HepG2 (cell line): ENCODE data around the gene ITGB2. TPM values are rescaled to one million over a fixed set of nuclear protein-coding genes. Genes with fewer than 3 reads are reported as not detected.

Experiments used
- CCAR2 ChIP-seq: fragments of 200-400 bp; formaldehyde crosslinking; optimal IDR thresholded peaks from 2 replicates; pipeline ENCODE3; 2018; ENCODE audit warnings: low read depth, mild to moderate bottlenecking, low read length, moderate library complexity
- CEBPB ChIP-seq: IDR thresholded peaks from 2 replicates; pipeline ENCODE4 v1.6.1; 2011; ENCODE audit warnings: low read depth, low read length, improper control_type of control experiment, borderline replicate concordance
- FOXO1 ChIP-seq: sonication (generic); formaldehyde crosslinking; IDR thresholded peaks from 2 replicates; pipeline ENCODE4 v1.4.0; 2020; ENCODE audit warnings: missing genetic modification reagents
- HDAC2 ChIP-seq: sonication (generic); formaldehyde crosslinking; IDR thresholded peaks from 2 replicates; pipeline ENCODE4 v1.4.0; 2020; ENCODE audit warnings: missing genetic modification reagents
- HMG20B ChIP-seq: conservative IDR thresholded peaks from 2 replicates; pipeline ENCODE4 v1.6.1; 2016; ENCODE audit warnings: missing genetic modification reagents, missing compliant biosample characterization
- HNRNPUL1 ChIP-seq: fragments of 200-400 bp; formaldehyde crosslinking; IDR thresholded peaks from 2 replicates; pipeline ENCODE4 v1.6.1; 2017; ENCODE audit warnings: low read depth, mild to moderate bottlenecking, low read length, moderate library complexity
- HOXA7 ChIP-seq: sonication (generic); formaldehyde crosslinking; IDR thresholded peaks from 2 replicates; pipeline ENCODE4 v1.8.1; 2022; ENCODE audit warnings: mild to moderate bottlenecking, missing genetic modification reagents, moderate library complexity
- HOXD1 ChIP-seq: sonication (generic); formaldehyde crosslinking; IDR thresholded peaks from 2 replicates; pipeline ENCODE4 v1.5.0; 2020; ENCODE audit warnings: missing genetic modification reagents
- JUN ChIP-seq: sonication (generic); formaldehyde crosslinking; IDR thresholded peaks from 2 replicates; pipeline ENCODE4 v1.4.0; 2020; ENCODE audit warnings: mild to moderate bottlenecking, missing genetic modification reagents
- MED13 ChIP-seq: sonication (generic); formaldehyde crosslinking; IDR thresholded peaks from 2 replicates; pipeline ENCODE4 v1.5.0; 2020; ENCODE audit warnings: missing genetic modification reagents
- MTA1 ChIP-seq: sonication (generic); formaldehyde crosslinking; IDR thresholded peaks from 2 replicates; pipeline ENCODE4 v1.4.0; 2020; ENCODE audit warnings: missing genetic modification reagents, mild to moderate bottlenecking, borderline replicate concordance
- PBX2 ChIP-seq: IDR thresholded peaks from 2 replicates; pipeline ENCODE4 v1.6.1; 2016; ENCODE audit warnings: control low read depth
- PPARG ChIP-seq: conservative IDR thresholded peaks from 2 replicates; pipeline ENCODE4 v1.6.1; 2016; ENCODE audit warnings: missing biosample characterization, missing genetic modification reagents
- SRF ChIP-seq: IDR thresholded peaks from 2 replicates; pipeline ENCODE4 v1.6.1; 2011; ENCODE audit warnings: mild to moderate bottlenecking, low read depth, low read length, moderate library complexity
- TOPORS ChIP-seq: sonication (generic); formaldehyde crosslinking; IDR thresholded peaks from 2 replicates; pipeline ENCODE4 v1.8.0; 2023; ENCODE audit warnings: mild to moderate bottlenecking, missing genetic modification reagents
- ZBTB7A ChIP-seq: sonication (generic); formaldehyde crosslinking; IDR thresholded peaks from 2 replicates; pipeline ENCODE4 v1.8.0; 2022; ENCODE audit warnings: mild to moderate bottlenecking, missing genetic modification reagents
- ZC3H4 ChIP-seq: sonication (generic); formaldehyde crosslinking; IDR thresholded peaks from 2 replicates; pipeline ENCODE4 v1.4.0; 2020; ENCODE audit warnings: missing genetic modification reagents, borderline replicate concordance
- ZFP1 ChIP-seq: IDR thresholded peaks from 2 replicates; pipeline ENCODE4 v1.6.1; 2016
- ZFP36 ChIP-seq: fragments of 150-350 bp; IDR thresholded peaks from 2 replicates; pipeline ENCODE4 v1.6.1; 2018; ENCODE audit warnings: borderline replicate concordance, low read length, low read depth; ENCODE audit not compliant: partially characterized antibody
- ZKSCAN1 ChIP-seq: fragments of 150-350 bp; IDR thresholded peaks from 2 replicates; pipeline ENCODE4 v1.6.1; 2014; ENCODE audit warnings: low read length
- ZNF354B ChIP-seq: sonication (generic); formaldehyde crosslinking; IDR thresholded peaks from 2 replicates; pipeline ENCODE4 v1.8.0; 2022; ENCODE audit warnings: mild to moderate bottlenecking, missing genetic modification reagents
- ZNF7 ChIP-seq: IDR thresholded peaks from 2 replicates; pipeline ENCODE4 v1.6.1; 2016; ENCODE audit warnings: missing biosample characterization, missing genetic modification reagents
- ZNF746 ChIP-seq: sonication (generic); formaldehyde crosslinking; IDR thresholded peaks from 2 replicates; pipeline ENCODE4 v1.8.0; 2022; ENCODE audit warnings: mild to moderate bottlenecking, missing genetic modification reagents
- ZNF775 ChIP-seq: sonication (generic); formaldehyde crosslinking; IDR thresholded peaks from 2 replicates; pipeline ENCODE4 v1.4.0; 2020; ENCODE audit warnings: missing genetic modification reagents, mild to moderate bottlenecking, moderate library complexity, borderline replicate concordance
- polyA plus RNA-seq, 8 experiments: library from polyadenylated mRNA; depleted of rRNA in 3 of 8; stranded (reverse) in 7 of 8; unstranded in 1 of 8; fragments of >200 nt; fragmentation: Illumina TruSeq in 4 of 8; extraction: Trizol in 4 of 8; gene quantifications; 2 replicates each; pipeline versions ENCODE4 v1.2.1 to v1.2.3, GENCODE V29; 2011 to 2016; ENCODE audit warnings: low read depth in 4 of 8, missing spikeins in 1 of 8, mixed read lengths in 1 of 8; ENCODE audit not compliant: insufficient read depth in 1 of 8
- total RNA-seq, 5 experiments: library from RNA; depleted of rRNA; stranded (reverse); fragments of >200 nt; fragmentation: Illumina TruSeq; extraction: Trizol; gene quantifications; 2 replicates each; pipeline ENCODE4 v1.2.3, GENCODE V29; 2016; ENCODE audit warnings: low read depth in 1 of 5
- TF ChIP-seq, protein P1 (sequence below): sonication (generic); formaldehyde crosslinking; IDR thresholded peaks from 2 replicates; pipeline ENCODE4 v1.5.0; 2020; ENCODE audit warnings: missing genetic modification reagents
- TF ChIP-seq, protein P2 (sequence below): sonication (generic); formaldehyde crosslinking; IDR thresholded peaks from 2 replicates; pipeline ENCODE4 v1.4.0; 2020; ENCODE audit warnings: low read depth, mild to moderate bottlenecking, missing genetic modification reagents
- TF ChIP-seq, protein P3 (sequence below): sonication (generic); formaldehyde crosslinking; IDR thresholded peaks from 2 replicates; pipeline ENCODE4 v1.4.0; 2020; ENCODE audit warnings: missing genetic modification reagents, borderline replicate concordance

Gene ITGB2
- total and polyA plus RNA-seq, 2 of the 13 experiments (the other 11 are each of a cell fraction or from before 2014, with no cell fraction given): 4.2 to 18.0 TPM

DNA sequence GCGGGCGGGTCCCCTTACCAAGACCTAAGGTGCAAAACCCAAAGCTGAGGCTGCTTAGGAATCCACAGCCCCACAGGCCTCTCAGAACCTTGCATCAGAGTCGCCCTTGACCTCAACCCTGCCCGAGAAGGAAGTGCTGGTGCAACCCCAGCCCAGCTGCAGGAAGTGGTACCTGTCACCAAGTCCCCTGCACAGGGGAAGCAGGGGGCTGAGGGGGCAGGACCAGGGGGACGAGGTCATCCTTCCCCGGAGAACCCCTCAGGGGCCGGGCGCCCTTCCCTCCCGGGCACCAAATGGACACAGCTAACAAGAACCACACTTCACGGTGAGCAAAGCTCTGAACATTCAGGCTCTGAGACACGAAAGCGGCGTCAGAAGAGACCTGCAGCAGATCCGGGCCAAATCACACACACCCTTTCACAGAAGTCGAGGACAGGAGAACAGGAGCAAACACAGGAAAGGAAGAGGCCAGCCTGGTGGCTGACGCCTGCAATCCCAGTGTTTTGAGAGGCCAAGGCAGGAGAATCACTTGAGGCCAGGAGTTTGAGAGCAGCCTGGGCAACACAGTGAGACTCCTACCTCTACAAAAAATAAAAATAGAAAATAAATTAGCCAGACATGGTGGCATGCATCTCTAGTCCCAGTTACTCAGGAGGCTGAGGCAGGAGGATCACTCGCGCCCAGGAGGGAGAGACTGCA is 6.4 kb downstream of the ITGB2 start (continued):
- TF ChIP-seq CEBPB (peak; percentile 92), PPARG (CRISPR knock-in tag) (peak; percentile 47; the same call in 1 of the 2 replicates), HMG20B (peak; percentile 53; the same call in 1 of the 2 replicates), HNRNPUL1 (no peak), ZBTB7A (CRISPR knock-in tag) (peak; percentile 94), ZKSCAN1 (no peak), MED13 (CRISPR knock-in tag) (no peak), HOXD1 (CRISPR knock-in tag) (no peak), ZNF746 (CRISPR knock-in tag) (no peak), ZNF7 (CRISPR knock-in tag) (no peak), JUN (no peak), HDAC2 (peak; percentile 84), ZNF354B (no peak), PBX2 (CRISPR knock-in tag) (no peak), MTA1 (CRISPR knock-in tag) (peak; percentile 77; the same call in 1 of the 2 replicates), ZFP36 (no peak), CCAR2 (no peak), ZNF775 (CRISPR knock-in tag) (no peak), TOPORS (0 out of 2 replicates have a peak, but pooled peaks have one; percentile 21), ZFP1 (CRISPR knock-in tag) (no peak), FOXO1 (CRISPR knock-in tag) (peak; percentile 61; the same call in 1 of the 2 replicates), ZC3H4 (no peak), SRF (0 out of 2 replicates have a peak, but pooled peaks have one; percentile 22), HOXA7 (no peak)
- TF ChIP-seq, protein P1, sequence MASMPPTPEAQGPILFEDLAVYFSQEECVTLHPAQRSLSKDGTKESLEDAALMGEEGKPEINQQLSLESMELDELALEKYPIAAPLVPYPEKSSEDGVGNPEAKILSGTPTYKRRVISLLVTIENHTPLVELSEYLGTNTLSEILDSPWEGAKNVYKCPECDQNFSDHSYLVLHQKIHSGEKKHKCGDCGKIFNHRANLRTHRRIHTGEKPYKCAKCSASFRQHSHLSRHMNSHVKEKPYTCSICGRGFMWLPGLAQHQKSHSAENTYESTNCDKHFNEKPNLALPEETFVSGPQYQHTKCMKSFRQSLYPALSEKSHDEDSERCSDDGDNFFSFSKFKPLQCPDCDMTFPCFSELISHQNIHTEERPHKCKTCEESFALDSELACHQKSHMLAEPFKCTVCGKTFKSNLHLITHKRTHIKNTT: no peak
- TF ChIP-seq, protein P2, sequence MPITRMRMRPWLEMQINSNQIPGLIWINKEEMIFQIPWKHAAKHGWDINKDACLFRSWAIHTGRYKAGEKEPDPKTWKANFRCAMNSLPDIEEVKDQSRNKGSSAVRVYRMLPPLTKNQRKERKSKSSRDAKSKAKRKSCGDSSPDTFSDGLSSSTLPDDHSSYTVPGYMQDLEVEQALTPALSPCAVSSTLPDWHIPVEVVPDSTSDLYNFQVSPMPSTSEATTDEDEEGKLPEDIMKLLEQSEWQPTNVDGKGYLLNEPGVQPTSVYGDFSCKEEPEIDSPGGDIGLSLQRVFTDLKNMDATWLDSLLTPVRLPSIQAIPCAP: no peak
- TF ChIP-seq, protein P3, sequence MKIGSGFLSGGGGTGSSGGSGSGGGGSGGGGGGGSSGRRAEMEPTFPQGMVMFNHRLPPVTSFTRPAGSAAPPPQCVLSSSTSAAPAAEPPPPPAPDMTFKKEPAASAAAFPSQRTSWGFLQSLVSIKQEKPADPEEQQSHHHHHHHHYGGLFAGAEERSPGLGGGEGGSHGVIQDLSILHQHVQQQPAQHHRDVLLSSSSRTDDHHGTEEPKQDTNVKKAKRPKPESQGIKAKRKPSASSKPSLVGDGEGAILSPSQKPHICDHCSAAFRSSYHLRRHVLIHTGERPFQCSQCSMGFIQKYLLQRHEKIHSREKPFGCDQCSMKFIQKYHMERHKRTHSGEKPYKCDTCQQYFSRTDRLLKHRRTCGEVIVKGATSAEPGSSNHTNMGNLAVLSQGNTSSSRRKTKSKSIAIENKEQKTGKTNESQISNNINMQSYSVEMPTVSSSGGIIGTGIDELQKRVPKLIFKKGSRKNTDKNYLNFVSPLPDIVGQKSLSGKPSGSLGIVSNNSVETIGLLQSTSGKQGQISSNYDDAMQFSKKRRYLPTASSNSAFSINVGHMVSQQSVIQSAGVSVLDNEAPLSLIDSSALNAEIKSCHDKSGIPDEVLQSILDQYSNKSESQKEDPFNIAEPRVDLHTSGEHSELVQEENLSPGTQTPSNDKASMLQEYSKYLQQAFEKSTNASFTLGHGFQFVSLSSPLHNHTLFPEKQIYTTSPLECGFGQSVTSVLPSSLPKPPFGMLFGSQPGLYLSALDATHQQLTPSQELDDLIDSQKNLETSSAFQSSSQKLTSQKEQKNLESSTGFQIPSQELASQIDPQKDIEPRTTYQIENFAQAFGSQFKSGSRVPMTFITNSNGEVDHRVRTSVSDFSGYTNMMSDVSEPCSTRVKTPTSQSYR: peak; percentile 53; the same call in 1 of the 2 replicates
